ENCODE results near the gene RASSF5.
A peak's percentile ranks its signal among the peaks of the same experiment; 100 is the strongest.

RASSF5 gene

DNA sequence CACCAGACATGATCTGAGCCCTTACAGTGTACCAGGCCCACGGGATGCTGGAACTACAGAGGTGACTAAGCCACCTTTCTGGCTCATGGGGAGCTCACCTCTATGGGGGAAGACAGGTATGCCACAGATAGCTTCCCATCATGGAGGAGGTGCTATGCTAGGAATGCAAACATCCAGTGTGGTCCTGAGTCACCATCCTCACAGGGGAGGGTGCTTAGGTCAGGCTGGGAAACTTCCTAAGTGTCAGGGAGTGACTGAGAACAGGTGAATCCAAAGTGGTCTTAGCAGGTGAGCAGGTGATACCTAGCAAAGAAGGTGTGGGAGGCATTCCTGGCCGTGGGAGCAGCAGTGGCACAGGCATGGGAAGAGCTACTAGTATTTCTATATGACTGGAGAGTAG, 8.6 kb upstream of the RASSF5 start:
- no peak for DNase-seq

DNA sequence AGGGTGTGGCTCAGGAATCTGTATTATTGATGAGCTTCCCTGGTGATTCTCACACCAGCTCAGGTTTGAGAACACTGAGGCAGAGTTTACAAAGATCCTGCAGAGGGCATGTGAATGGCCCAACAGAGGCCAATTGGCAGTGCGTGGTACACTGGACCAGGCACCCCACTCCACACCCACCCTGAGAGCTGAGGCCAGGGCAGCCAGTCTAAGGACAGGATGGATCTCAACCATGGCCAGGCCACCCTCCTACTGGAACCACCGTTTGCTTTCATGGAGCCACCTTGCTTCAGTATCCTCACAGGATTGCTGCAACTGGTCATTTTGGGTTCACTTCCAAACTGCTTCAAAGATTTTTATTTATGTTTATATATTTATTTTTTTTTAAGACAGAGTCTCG, 7.3 kb upstream of the RASSF5 start:
- DNase-seq = no peak

DNA sequence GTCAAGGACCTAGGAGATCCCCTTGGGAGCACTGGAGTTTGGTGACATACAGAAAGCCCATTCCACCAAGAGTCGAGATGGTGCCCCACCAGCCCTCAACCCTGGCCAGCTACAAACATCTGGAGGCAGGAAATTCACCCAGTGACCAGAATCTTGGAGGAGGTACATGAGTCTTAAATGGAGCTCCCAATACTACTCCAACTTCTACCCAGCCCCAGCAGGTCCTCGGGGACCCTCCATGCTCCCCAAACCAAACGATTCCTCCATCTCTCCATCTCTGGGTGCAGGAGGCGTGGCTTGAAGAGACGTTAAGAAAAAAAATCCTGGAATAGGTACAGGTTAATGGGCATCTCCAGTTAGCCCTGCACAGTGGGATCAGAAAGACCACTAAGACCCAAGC, 5.5 kb upstream of the RASSF5 start:
- DNase-seq = no peak

DNA sequence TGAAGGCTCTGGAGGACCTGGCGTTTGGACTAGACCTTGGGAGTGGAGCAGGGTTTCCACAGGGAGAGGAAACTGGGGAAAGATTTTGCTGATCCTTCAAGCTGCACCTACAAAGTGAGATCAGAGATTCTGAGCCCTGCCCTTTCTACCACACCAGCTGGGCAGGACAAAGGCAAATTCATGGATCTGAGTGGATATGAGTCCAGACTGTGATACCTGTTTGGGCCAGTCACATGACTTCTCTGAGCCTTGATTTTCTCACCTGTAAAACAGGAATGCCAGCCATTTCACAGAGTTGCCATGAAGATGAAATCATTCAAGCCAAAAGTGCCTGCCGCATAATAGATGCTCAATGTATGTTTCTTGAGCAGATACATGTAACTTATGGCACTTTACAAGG, 4.9 kb upstream of the RASSF5 start:
- no peak for DNase-seq

DNA sequence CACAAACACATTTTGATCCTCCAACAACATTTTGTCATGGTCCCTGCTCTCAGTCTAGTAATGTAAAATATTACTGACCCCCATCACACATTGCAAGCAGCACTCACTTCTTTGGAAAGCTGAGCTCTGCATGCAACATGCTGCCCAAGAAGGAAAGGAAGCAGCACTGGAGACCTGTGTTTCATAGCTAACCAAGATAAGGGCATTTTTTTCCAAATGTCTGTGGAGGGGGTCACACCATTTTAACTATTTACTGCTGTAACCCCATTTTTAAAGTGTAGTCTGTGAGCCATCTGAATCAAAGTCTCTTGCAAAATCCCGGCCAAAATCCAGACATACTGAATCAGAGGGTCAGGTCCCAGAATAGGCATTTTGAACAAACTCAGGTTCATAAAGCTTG, 4.5 kb upstream of the RASSF5 start:
- no peak for DNase-seq

DNA sequence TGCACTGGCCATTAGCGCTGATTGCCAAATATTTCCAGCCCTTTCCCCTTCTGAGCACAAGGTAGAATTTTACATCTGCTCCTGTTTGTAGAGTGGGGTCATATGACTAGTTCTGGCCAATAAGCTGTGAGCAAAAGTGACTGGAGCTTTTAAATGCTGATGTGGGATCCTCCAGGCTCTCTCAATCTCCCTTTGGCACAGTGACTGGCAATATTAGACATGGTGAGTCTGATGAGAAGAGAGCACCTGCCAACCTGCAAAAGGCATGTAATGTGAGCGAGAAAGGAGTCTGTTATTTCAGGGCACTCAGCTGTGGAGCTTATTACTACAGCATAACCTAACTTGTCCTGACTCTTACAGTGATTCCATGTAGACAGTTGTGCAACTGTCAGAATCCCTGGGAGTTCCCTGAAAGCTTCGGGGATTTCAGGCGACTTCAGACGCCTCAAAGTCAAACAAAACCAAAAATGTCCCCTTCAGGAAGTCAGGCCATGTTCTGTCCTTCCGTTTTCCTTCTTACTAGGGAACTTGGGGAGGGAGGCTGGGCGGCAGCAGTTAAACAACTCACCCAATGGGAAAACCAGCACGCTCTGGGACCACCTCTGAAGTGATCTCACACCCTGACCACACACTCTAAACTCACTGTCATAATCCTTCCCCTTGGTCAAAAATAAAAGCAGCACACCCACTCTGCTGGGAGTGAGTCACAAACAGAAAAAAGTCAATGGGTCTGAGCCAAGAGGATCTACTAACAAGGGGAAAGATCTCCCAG, 3.6 kb upstream of the RASSF5 start:
- peak; percentile 72 for DNase-seq

DNA sequence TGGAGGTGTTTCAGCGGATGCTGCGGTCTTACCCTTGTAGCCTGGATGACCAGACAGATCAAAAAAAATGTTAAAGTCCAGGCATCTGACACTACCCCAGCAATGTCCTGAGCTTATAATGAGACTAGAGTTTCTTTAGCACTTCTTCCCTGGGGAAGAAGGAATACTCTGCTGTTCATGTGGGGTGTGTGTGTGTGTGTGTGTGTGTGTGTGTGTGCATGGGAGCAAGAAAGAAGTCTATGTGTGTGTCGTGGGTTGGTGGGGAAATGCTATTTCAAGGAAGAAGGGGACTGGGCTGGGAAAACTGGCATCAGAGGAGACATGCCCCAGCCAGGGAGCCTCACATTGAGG, 3.0 kb upstream of the RASSF5 start:
- DNase-seq = no peak

DNA sequence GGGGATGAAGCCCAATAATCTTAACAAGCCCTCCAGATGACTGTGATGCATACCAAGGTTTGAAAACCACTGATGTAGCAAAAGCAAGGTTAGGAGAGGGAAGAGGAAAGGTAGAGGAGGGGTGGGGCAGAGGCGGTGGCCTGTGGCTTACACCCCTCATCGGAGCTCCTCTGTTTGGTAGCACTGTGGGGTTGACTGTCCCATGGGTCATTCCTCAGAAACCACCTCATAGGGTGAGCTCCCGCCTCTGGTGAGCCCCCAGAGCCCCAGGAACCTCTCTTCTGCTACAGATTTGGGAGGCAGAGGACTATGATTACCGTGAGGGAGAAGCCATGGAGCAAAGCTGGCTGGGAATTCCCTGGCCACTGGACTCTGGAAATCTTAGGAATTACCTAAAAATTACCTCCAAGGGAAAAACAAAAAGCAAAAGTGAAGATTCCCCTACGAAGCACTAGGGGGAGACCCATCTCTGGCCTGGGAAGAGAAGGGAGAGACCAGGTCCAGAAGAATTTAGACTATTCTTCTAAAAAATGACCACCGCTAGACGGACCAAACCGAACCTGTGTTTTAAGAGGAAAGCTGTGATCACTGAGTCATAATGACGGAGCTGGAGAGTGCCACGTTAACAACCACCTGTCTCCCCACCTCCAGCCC, 1.5 kb upstream of the RASSF5 start:
- no peak for DNase-seq

DNA sequence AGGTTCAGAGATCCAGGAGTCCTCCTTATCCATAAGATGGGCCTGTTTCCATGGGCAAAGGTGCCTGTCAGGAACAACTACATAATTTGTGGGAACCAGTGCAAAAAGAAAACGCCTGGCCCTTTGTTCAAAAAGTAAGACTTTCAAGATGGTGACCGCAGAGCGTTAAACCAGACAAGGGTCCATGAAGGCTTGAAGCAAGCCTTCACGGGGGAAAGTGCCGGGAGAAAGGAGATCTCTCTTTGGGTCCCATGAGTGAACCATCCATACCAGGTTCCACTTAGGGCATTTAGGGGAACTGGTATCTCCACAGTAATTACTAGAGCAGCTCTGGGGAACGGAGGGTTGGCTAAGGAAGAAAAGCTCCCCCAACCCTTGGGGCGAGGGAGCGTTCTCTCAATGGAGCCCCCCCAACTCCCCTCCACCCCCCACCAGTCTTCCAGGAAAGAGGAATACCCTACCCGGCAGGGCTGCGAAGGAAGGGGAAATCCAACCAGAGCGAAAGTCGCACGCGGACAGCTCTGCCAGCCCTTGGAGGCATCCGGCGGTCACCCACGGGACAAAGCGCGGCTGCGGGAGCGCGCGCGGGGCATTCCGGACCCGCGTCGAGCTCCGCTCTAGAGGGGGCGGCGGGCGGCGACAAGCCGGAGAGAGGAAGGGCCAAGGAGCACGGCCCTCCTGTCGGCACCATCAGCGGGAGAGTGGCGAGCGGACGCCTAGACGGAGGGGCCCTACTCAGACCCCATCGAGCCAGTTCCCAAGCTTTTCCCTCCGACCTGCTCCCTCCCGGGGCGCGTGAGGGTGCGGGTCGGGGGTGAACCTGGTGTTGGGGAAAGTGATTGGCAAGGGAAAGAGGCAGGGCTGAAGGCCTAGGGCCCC, 687 bp upstream of the RASSF5 start:
- DNase-seq = peak; percentile 69

DNA sequence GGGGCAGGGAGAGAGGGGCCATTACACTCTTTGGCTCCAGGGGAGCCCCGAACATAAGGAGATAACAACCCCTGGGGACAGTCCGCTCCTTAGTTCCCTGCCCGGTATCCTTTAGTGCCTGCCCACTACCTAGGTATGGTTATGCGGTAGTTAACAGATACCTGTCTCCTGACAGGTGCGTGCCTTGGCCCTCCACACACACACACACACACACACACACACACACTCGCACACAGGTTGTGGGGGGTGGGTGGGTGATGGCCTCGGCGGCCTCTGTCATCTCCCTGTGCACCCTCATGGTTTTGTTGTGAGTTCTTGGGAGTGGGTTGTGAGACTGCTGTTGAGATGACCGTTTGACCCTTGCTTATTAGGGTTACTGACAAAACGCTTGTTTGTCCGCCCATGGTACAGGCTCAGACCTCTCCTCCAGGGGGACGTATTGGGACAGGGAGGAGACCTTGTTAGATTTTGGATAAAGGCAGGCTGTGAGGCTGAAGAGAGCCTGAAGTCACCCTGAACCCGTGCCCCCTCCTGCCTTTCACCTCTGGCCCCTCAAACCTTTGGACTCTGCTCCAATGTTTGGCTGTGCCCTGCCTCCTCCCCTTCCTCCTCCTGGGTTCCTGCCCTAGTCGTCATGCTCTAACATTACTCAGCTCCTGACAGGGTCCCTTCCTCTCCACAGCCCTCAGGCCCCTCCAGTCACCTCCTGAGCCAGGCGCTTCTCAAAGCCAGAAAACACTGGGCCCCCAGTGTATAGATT, 979 bp downstream of the RASSF5 start:
- no peak for DNase-seq

DNA sequence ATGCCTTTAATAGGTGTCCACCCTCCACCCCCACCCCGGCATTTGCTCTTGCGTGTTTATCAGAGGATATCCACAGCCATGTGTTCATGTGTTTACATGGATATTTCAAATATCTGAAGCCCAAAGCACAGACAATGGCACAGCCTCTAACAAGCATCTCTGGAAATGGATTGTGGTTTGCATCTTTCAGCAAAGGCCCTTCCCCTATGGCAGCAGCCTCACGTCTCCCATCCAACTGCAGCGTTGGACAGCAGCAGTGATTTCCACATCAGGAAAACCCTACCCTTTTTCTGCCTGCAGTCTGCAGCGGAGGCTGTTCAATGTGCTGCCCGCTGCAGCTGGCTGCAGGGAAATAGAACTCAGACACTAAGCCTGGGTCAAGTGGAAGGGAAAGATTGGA, 1.6 kb downstream of the RASSF5 start:
- DNase-seq = no peak

DNA sequence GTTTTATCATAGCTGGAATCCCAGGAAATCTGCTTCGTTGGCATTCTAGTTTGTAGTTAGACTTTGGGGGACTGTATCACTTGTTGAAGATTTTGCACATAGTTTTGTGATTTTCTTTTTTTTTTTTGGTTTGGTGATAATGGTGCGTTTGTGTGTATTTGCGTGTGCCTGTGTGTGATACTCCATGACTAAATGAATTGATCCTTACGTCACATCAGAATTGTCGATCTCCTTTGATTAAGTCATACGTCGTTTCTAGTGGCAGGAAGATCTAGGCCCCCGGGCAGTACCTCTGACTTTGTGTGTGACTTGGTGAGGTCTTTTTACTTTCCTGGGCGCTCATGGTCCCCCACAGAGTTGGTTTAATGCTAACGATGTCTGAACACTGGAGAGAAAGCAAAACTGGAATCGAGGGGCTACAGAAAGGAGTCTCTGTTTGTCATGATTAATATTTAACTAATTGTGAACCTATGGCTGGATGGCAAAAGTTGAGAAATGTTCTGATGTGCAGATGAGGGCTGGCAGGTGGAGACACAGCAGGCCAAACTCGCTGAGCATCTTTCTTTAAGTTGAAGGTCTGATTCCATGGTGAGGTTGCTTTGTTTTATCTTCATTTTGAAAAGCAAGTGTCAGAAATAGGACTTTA, 2.4 kb downstream of the RASSF5 start:
- DNase-seq = no peak

DNA sequence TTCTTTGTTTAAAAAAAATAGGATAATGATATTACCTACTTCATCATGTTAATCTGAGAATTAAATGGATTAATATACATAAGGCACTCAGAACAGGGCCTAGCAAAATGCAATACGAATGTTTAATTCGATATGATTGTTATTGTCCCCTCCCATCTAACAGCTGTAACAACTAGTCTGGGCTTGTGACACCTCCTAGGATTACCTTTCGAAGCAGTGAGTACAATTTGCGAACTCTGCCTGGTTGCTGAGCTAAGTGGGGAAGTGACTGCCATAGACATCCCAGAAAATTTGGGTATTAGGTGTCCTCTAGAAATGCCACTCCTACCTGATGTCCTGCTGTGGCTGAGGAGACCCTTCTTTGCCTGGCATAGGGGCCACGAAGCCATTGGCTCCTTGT, 3.0 kb downstream of the RASSF5 start:
- no peak for DNase-seq

DNA sequence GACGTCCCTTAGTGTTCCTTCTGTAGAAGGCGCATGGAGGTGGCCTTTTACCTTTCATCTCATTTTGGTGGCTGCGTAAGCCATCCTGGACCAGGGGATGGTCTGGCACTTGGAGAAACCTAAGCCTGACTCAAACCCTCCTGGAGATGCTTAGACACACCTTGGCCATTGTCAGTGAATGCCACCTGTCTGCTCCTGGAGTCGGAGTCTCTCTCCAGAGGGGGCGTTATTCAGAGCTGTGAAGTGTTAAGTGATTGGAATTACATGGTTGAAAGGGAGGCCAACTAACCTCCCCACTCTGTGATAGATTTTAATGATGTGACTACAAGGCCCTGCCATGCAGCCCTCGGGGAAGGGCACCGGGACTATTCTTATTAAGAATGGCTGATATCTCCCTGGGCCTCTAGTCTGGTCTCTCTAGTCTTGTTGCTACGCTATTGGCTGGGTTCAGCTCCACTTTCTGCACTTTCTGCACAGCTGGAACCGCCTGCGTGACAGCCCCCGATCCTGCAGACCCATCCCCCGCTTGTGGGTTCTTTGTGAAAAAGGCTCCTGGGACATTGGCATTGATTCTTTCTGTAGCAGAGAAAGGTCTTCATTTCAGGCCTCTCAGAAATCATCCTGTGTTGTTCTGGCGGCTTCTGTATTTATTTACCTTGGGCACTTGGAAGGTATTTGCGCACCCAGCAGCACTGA, 4.2 kb downstream of the RASSF5 start:
- DNase-seq = no peak

DNA sequence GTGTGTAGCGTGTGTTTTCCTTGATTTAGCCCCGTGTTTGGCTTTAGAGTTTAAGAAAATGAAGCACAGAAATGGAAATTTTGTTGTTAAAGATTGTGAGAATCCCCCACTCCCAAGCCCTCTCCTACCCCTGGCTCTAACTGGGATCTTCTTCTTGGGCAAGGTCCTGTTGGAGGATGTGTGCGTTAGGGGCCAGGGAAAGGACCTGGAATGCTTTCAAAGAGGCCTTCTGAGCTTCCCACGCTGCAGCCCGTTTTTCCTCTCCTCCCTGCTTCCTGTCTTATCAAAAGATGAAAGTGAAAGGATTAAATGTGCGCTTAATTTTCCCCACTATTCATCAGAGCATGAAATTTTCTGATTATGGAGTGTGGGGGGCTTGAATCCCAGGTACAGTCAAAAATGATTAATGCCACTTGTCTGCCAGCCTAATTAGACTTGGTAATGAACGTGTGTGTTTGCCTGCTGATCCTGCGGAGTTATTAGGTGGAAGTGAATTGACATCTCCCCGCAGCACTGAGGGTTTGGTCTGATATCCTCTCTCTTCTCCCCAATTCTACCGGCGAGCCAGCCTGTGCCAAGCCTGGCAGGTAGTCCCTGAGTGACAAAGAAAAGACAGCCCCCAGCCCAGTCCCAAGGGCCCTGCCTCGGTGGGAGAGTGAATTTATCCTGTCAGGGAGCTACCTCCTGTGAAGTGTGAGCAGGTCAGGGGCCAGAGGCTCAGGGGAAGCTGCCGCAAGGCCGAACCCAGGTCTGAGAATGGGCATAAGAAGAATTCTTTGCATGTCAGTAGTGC, 4.9 kb downstream of the RASSF5 start:
- no peak for DNase-seq

DNA sequence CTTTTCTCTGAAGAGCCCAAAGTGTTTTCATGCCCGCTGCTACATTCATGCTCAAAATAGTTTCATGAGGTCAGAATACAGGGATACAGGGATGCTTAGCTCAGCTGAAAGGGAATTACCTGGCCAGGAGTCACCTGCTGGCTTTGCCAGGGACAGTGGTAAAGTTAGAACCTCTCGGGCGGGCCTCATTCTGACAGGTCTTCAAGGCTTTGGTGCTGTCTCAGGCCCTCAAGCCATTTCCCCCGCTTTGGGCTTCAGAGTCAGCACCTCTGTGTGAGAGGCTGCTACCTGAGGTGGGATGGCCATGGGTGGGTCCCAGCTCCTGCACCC, 5.5 kb downstream of the RASSF5 start:
- DNase-seq = no peak

DNA sequence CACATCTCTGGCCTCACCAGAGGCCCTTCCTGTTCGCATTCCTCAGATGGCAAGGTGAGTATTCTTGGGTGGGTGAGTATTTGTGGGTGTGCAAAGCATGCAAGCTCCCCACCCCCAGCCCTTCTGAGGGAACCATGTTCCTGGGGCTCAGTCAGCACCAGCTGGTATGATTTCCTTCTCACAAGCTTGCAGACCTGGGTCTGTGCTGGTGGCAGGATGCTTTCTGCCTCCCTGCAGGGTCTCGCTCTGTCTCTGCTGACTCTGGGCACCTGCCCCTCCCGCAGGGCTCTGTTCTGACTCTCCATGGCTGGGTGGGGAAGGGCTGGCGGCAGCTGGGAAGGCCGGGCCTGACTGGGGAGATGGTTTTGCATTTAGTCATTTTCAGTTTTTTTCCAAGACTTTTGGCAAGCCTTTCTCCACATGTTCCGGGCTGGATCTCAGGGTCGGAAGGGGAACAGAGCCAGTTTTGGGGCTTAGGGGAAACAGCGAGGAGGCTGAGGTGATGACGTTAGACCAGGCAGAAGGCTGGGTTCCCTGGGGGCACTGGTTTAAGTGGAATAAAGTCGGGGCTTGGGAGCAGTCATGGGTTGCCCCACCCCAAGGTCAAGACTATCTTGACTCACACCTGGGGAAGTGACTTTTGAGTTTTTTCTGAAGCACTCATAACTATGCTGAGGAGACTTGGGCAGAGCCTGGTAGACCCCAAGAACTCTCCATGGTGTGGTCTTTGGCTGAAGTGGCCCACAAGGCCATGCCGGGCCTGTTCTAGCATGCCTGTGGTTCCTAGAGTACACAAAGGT, 6.2 kb downstream of the RASSF5 start:
- DNase-seq = no peak

DNA sequence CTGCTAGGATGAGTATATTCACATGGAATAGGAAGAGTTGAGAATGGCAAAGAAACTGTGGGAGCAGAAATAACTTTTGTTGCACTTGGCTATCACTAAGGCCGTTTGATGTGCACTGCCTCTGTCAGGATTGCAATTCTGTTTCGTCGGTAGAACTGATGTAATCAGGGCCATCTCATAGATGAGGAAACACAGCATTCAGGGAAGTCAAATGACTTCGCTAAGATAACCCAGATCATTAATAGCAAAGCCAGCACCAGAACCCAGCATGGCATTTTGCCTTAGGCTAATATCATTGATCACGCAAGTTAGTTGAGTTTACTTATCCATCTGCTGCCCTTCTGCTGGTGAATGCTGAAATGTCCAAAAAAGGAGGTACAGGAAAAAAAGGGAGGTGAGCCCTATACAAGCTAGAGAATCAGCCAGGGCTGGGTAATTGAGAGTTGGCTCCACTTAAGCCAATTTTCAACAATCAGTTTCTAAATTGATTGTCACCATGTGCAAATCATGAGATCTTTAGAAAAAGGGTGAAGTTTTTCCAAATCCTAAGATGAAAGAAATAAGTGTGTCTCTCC, 7.6 kb downstream of the RASSF5 start:
- no peak for DNase-seq

DNA sequence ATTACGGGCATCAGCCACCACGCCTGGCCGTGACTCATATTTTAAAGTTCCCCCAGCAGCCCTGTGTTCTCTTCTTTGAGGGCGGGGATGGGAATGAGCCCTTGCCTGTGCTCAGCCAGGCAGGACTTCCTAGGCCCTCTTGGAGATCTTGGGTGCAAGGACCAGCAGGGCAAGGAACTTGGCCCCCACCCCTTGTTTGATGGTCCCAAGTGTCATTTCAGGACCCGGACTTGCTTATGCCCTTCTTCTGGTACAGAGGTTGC, 9.3 kb downstream of the RASSF5 start:
- no peak for DNase-seq

DNA sequence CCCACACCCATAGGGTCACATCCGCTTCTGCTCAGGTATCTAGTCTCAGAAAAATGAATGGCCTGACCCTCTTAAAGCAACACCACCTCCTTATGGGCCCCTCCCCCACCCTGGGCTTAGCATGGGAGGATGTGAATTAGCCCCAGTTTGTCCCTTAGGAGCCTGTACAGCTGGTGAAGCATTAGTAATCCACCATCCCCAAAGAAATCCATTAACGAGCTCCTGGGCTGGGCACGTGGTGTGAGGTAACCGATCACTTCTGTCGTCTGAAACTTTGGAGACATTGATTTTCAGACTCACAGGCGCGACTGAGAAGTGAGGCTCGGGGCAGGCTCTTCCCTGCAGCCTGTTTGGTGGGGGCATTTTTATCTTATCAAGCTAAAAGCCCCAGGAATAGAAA, 10.5 kb downstream of the RASSF5 start:
- no peak for DNase-seq
